GM10266 (cell line): ENCODE results near the gene HMX1.

Source experiments
- DNase-seq: peaks from one replicate; pipeline ENCODE4 v3.0.0; 2012; ENCODE audit errors: extremely low spot score
- CTCF ChIP-seq: IDR thresholded peaks from 2 replicates; pipeline ENCODE4 v1.5.1; 2012; ENCODE audit warnings: mild to moderate bottlenecking, low read depth; ENCODE audit not compliant: control insufficient read depth, insufficient read depth; ENCODE audit errors: missing control alignments

Gene HMX1

GRCh38 chr4:8840006-8840793, 31.4 kb downstream of the HMX1 start:
- TF ChIP-seq CTCF: no peak
- no peak for DNase-seq

- DNase-seq: no peak
- TF ChIP-seq CTCF: no peak
These were observed 32.6 kb downstream of the HMX1 start for GRCh38 chr4:8838961-8839431.

GRCh38 chr4:8838296-8838960, 33.2 kb downstream of the HMX1 start:
- DNase-seq: no peak
- TF ChIP-seq CTCF: no peak

- no peak for TF ChIP-seq CTCF
- DNase-seq: no peak
These were observed 34.3 kb downstream of the HMX1 start for GRCh38 chr4:8837181-8837841.

GRCh38 chr4:8836664-8837171, 34.9 kb downstream of the HMX1 start:
- DNase-seq: no peak
- no peak for TF ChIP-seq CTCF

- no peak for TF ChIP-seq CTCF
- DNase-seq: no peak
These were observed 35.9 kb downstream of the HMX1 start for GRCh38 chr4:8835521-8836365.
